Progenitor cell of endocrine pancreas (in vitro differentiated cells): ENCODE data around the gene PTPRM. TPM values are rescaled to one million over a fixed set of nuclear protein-coding genes. Genes with fewer than 3 reads are reported as not detected.

Experiments used
- DNase-seq: peaks from one replicate; pipeline ENCODE4 v3.0.0; 2021; ENCODE audit warnings: low spot score; ENCODE audit not compliant: unreplicated experiment
- H3K27ac Mint-ChIP-seq: 2 replicates; pipeline ENCODE4 v1.8.0; 2021; ENCODE audit warnings: mild to moderate bottlenecking, moderate library complexity, mixed read lengths
- H3K27me3 Mint-ChIP-seq: 2 replicates; pipeline ENCODE4 v1.8.0; 2021; ENCODE audit warnings: mixed read lengths
- H3K36me3 Mint-ChIP-seq: 2 replicates; pipeline ENCODE4 v1.8.0; 2022; ENCODE audit warnings: mixed read lengths; ENCODE audit not compliant: insufficient read depth
- H3K4me1 Mint-ChIP-seq: 2 replicates; pipeline ENCODE4 v1.8.0; 2021; ENCODE audit warnings: low read depth, mixed read lengths
- H3K4me3 Mint-ChIP-seq: 2 replicates; pipeline ENCODE4 v1.8.0; 2021; ENCODE audit warnings: low read depth, mild to moderate bottlenecking, moderate library complexity, mixed read lengths
- H3K9me3 Mint-ChIP-seq: 2 replicates; pipeline ENCODE4 v1.8.0; 2021; ENCODE audit warnings: low read depth, mixed read lengths
- total RNA-seq: library from RNA; stranded (reverse); gene quantifications from 2 replicates; pipeline ENCODE4 v1.2.1, GENCODE V29; 2021
- TF ChIP-seq, protein P1 (sequence below): fragments of 200-600 bp; sonication (generic); IDR thresholded peaks from one replicate; pipeline ENCODE4 v1.5.0; 2021; ENCODE audit warnings: antibody characterized with exemption, mild to moderate bottlenecking; ENCODE audit not compliant: unreplicated experiment

Gene PTPRM
- total RNA-seq, 1 donor from 2014 or later: 23.2 TPM

DNA sequence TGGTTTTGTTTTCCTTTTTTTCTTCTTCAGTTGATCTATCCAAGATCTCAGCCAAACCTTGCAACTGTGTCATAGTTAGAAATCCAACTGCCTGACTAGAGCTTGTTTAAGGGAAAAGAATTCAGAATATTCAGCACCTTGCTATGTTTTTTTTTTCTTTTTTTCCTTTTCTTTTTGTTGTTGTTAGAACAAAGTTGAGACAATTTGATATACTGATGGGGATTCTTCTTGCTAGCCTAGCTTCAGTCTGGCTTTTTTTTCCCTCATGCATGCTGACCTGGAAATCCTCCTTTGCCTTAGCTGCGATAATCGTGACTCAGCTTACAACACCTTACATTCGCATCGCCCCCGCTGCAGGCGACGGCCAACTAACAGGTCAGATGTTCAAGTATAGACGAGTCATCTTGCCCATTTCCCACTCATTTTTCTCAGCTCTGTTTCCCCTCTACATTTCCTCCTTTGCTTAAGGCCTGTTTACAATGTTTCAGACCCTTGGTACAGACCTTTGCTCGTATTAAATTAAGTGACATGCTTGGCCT is 554.9 kb downstream of the PTPRM start:
- H3K27me3 Mint-ChIP-seq: no peaks in the 10 kb centered on the region
- DNase-seq: no peak
- no peaks in the 10 kb centered on the region for H3K36me3 Mint-ChIP-seq
- no peaks in the 10 kb centered on the region for H3K9me3 Mint-ChIP-seq
- H3K4me3 Mint-ChIP-seq: no peak overlapping the region
- no peak overlapping the region for H3K27ac Mint-ChIP-seq
- TF ChIP-seq, protein P1, sequence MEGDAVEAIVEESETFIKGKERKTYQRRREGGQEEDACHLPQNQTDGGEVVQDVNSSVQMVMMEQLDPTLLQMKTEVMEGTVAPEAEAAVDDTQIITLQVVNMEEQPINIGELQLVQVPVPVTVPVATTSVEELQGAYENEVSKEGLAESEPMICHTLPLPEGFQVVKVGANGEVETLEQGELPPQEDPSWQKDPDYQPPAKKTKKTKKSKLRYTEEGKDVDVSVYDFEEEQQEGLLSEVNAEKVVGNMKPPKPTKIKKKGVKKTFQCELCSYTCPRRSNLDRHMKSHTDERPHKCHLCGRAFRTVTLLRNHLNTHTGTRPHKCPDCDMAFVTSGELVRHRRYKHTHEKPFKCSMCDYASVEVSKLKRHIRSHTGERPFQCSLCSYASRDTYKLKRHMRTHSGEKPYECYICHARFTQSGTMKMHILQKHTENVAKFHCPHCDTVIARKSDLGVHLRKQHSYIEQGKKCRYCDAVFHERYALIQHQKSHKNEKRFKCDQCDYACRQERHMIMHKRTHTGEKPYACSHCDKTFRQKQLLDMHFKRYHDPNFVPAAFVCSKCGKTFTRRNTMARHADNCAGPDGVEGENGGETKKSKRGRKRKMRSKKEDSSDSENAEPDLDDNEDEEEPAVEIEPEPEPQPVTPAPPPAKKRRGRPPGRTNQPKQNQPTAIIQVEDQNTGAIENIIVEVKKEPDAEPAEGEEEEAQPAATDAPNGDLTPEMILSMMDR: no peak
- peaks cover 9% of the 10 kb centered on the region for H3K4me1 Mint-ChIP-seq

GRCh38 chr18:8124232-8125146 is 557.4 kb downstream of the PTPRM start:
- no peaks in the 10 kb centered on the region for H3K9me3 Mint-ChIP-seq
- TF ChIP-seq, protein P1: no peak
- no peaks in the 10 kb centered on the region for H3K36me3 Mint-ChIP-seq
- no peak overlapping the region for H3K27ac Mint-ChIP-seq
- no peak overlapping the region for H3K4me3 Mint-ChIP-seq
- H3K27me3 Mint-ChIP-seq: no peaks in the 10 kb centered on the region
- DNase-seq: no peak
- H3K4me1 Mint-ChIP-seq: peaks cover 9% of the 10 kb centered on the region

GRCh38 chr18:8130096-8130495 is 563.0 kb downstream of the PTPRM start:
- Mint-ChIP-seq H3K27ac (no peak overlapping the region), H3K36me3 (no peaks in the 10 kb centered on the region), H3K27me3 (no peaks in the 10 kb centered on the region), H3K4me3 (no peak overlapping the region), H3K9me3 (peaks cover 7% of the 10 kb centered on the region), H3K4me1 (peaks cover 5% of the 10 kb centered on the region)
- TF ChIP-seq, protein P1: no peak
- no peak for DNase-seq

DNA sequence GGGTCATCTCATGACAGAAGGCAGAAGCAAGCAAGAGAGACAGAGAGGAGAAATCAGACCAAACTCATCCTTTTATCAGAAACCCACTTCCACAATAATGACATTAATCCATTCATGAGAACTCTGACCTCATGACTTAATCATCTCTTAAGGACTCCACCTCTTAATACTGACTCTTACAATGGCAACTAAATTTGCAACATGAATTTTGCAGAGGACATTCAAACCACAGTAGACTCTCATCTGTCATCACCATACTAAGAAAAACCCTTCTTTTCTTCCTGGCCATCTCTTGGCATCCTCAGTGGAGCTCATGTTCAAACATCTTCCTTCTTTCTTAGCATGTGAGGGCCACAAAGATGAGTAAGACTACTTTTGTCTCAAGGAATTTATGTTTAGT is 565.9 kb downstream of the PTPRM start:
- no peaks in the 10 kb centered on the region for H3K27me3 Mint-ChIP-seq
- H3K4me3 Mint-ChIP-seq: no peak overlapping the region
- peaks cover 7% of the 10 kb centered on the region for H3K9me3 Mint-ChIP-seq
- TF ChIP-seq, protein P1: no peak
- no peaks in the 10 kb centered on the region for H3K36me3 Mint-ChIP-seq
- H3K4me1 Mint-ChIP-seq: no peaks in the 10 kb centered on the region
- DNase-seq: no peak
- no peak overlapping the region for H3K27ac Mint-ChIP-seq

- TF ChIP-seq, protein P1: no peak
- H3K9me3 Mint-ChIP-seq: peaks cover 7% of the 10 kb centered on the region
- no peaks in the 10 kb centered on the region for H3K27me3 Mint-ChIP-seq
- H3K36me3 Mint-ChIP-seq: no peaks in the 10 kb centered on the region
- H3K4me3 Mint-ChIP-seq: no peak overlapping the region
- H3K4me1 Mint-ChIP-seq: no peaks in the 10 kb centered on the region
- DNase-seq: no peak
- H3K27ac Mint-ChIP-seq: no peak overlapping the region
Observed at GRCh38 chr18:8133888-8134287, 566.8 kb downstream of the PTPRM start.
